Tibial nerve (tissue), 4 donors: ENCODE results near the gene SDC1. TPM values are rescaled to one million over a fixed set of nuclear protein-coding genes. Genes with fewer than 3 reads are reported as not detected.
A peak's percentile ranks its signal among the peaks of the same experiment; 100 is the strongest.

Experiments
- DNase-seq, 2 donors: peaks; one replicate each; pipeline ENCODE4 v3.0.0-alpha.2; 2019; ENCODE audit warnings: low spot score in 2 of 2
- H3K27ac ChIP-seq, 4 donors: fragments of 200-600 bp; sonication (generic) in 3 of 4; one replicate each; pipeline ENCODE4 v1.5.1; 2017 to 2019; ENCODE audit warnings: mild to moderate bottlenecking in 1 of 4
- H3K27me3 ChIP-seq, 2 donors: fragments of 200-600 bp; sonication (generic) in 1 of 2; one replicate each; pipeline versions ENCODE4 v1.5.1 to v1.6.0; 2017 to 2019
- H3K36me3 ChIP-seq, 3 donors: fragments of 200-600 bp; sonication (generic); one replicate each; pipeline ENCODE4 v1.5.1; 2018 to 2019
- H3K4me1 ChIP-seq, 4 donors: fragments of 200-600 bp; sonication (generic) in 3 of 4; one replicate each; pipeline ENCODE4 v1.5.1; 2017 to 2019
- H3K4me3 ChIP-seq, 4 donors: fragments of 200-600 bp; sonication (generic) in 3 of 4; one replicate each; pipeline ENCODE4 v1.5.1; 2017 to 2019; ENCODE audit warnings: mild to moderate bottlenecking in 1 of 4, moderate library complexity in 1 of 4
- H3K9me3 ChIP-seq, 4 donors: fragments of 200-600 bp; sonication (generic) in 3 of 4; one replicate each; pipeline ENCODE4 v1.5.1; 2017 to 2019
- EP300 ChIP-seq, 2 donors: sonication (generic); formaldehyde crosslinking; IDR thresholded peaks; one replicate each; pipeline ENCODE4 v1.6.1; 2017; ENCODE audit warnings: antibody characterized with exemption in 2 of 2, mild to moderate bottlenecking in 1 of 2
- POLR2A ChIP-seq, 2 donors: fragments of 450-650 bp; IDR thresholded peaks; one replicate each; pipeline ENCODE4 v1.6.1; 2017; ENCODE audit warnings: antibody characterized with exemption in 2 of 2, mild to moderate bottlenecking in 2 of 2, moderate library complexity in 2 of 2
- WGBS, 2 donors: methylation state at CpG; one replicate each; pipeline ENCODE4 v1.1.5; 2018; 5-methylcytosine and 5-hydroxymethylcytosine counted together
- total RNA-seq, 4 donors: library from RNA; depleted of rRNA; stranded (reverse); fragments of >200 nt; gene quantifications; one replicate each; pipeline ENCODE4 v1.1.0, GENCODE V29; 2016
- TF ChIP-seq, protein P1 (sequence below), 5 experiments: fragments of 200-600 bp in 3 of 5; fragments of 450-650 bp in 2 of 5; sonication (generic) in 3 of 5; IDR thresholded peaks; one replicate each; pipeline ENCODE4 v1.5.1; 2016 to 2019; ENCODE audit warnings: antibody characterized with exemption in 5 of 5, mild to moderate bottlenecking in 3 of 5, moderate library complexity in 2 of 5

SDC1 gene
- total RNA-seq, 4 donors from 2014 or later, result 0.78 to 2.8 (median 1.7) TPM

DNA sequence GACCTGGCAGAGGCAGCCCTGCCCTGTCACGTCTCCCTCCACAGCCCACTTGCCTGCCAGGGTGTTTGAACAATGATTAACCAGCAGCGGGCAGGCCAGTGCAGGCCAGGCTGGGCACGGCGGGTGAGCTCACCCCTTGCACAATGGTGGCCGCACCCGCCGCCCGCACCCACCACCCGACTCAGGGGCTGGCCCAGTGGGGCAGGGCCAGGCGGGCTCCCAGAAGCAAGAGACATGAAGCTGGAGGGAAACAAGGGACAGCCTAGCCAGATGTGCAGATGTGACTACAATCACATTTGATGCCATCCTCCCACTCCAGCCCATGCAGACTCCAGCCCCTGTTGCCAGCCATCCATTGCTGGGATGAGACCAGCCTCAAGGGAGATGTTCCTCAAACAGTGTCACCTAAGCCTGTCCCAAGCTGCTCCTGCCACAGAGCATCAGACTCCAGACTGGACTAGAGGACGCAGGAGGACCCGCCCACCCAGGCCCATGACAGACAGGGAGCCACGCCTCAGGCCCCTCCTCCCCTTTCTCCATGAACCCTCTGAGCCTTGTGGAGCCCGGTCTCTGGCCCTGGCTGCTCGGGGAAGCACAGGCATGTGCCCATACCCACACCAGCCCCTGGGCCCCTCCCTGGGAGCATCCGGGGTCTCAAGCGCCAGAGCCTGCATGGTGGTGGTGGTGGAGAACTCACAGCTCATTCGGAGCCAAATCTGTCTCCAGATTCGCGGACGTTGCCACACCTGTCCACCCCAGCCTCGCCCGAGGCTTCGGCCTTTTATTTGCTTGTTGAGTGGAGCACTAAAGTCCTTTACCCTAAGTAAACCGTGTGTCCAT lies 45.0 kb downstream of the SDC1 start:
- peak overlapping the region in 1 of 4 donors; percentile 62 for H3K27ac ChIP-seq
- no peaks in the 10 kb centered on the region for H3K9me3 ChIP-seq
- TF ChIP-seq, protein P1, sequence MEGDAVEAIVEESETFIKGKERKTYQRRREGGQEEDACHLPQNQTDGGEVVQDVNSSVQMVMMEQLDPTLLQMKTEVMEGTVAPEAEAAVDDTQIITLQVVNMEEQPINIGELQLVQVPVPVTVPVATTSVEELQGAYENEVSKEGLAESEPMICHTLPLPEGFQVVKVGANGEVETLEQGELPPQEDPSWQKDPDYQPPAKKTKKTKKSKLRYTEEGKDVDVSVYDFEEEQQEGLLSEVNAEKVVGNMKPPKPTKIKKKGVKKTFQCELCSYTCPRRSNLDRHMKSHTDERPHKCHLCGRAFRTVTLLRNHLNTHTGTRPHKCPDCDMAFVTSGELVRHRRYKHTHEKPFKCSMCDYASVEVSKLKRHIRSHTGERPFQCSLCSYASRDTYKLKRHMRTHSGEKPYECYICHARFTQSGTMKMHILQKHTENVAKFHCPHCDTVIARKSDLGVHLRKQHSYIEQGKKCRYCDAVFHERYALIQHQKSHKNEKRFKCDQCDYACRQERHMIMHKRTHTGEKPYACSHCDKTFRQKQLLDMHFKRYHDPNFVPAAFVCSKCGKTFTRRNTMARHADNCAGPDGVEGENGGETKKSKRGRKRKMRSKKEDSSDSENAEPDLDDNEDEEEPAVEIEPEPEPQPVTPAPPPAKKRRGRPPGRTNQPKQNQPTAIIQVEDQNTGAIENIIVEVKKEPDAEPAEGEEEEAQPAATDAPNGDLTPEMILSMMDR (IDR thresholded peaks at IDR 0.05), result no peak
- TF ChIP-seq POLR2A (IDR thresholded peaks at IDR 0.05) (no peak), EP300 (IDR thresholded peaks at IDR 0.05) (no peak)
- H3K4me3 ChIP-seq, result no peak overlapping the region
- H3K27me3 ChIP-seq, result no peaks in the 10 kb centered on the region
- no peaks in the 10 kb centered on the region for H3K4me1 ChIP-seq
- 78 to 83% methylated on average over 20 to 25 of the region's 25 CpGs for WGBS, 2 donors
- no peaks in the 10 kb centered on the region for H3K36me3 ChIP-seq
- DNase-seq, result no peak

GRCh38 chr2:20179466-20179754 lies 45.5 kb downstream of the SDC1 start:
- no peaks in the 10 kb centered on the region for H3K27me3 ChIP-seq
- DNase-seq, result no peak
- TF ChIP-seq POLR2A (IDR thresholded peaks at IDR 0.05) (no peak), EP300 (IDR thresholded peaks at IDR 0.05) (no peak)
- TF ChIP-seq, protein P1 (IDR thresholded peaks at IDR 0.05), result no peak
- no peak overlapping the region for H3K4me3 ChIP-seq
- H3K27ac ChIP-seq, result peak overlapping the region in 1 of 4 donors; percentile 26
- H3K9me3 ChIP-seq, result no peaks in the 10 kb centered on the region
- H3K36me3 ChIP-seq, result no peaks in the 10 kb centered on the region
- 86 to 92% methylated on average over 3 of the region's 3 CpGs for WGBS, 2 donors
- no peaks in the 10 kb centered on the region for H3K4me1 ChIP-seq

- DNase-seq, result no peak
- peak overlapping the region in 1 of 4 donors; percentile 26 for H3K27ac ChIP-seq
- H3K4me3 ChIP-seq, result no peak overlapping the region
- H3K9me3 ChIP-seq, result no peaks in the 10 kb centered on the region
- 81% methylated on average over 10 of the region's 10 CpGs for WGBS, 2 donors
- H3K4me1 ChIP-seq, result no peaks in the 10 kb centered on the region
- TF ChIP-seq, protein P1 (IDR thresholded peaks at IDR 0.05), result no peak
- TF ChIP-seq EP300 (IDR thresholded peaks at IDR 0.05) (no peak), POLR2A (IDR thresholded peaks at IDR 0.05) (no peak)
- H3K36me3 ChIP-seq, result no peaks in the 10 kb centered on the region
- no peaks in the 10 kb centered on the region for H3K27me3 ChIP-seq
Observed at GRCh38 chr2:20178666-20179465, 46.1 kb downstream of the SDC1 start.

DNA sequence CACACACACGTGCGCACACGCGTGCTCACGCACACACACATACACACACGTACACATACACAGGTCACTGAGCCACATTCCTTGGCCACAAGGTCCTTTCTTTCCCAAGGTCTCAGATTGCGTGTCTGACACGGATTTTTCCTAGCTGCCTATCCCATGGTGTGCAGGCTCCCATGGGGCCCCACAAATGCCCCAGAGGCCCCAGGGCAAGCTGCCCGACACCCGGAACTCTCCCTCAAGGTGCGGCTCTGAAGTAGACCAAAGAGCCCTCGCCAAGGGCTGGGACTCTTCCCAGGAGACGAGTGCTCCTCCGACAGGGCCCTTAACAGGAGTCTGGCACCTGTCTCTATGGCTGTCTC lies 46.7 kb downstream of the SDC1 start:
- Histone ChIP-seq H3K4me3 (no peak overlapping the region), H3K27me3 (no peaks in the 10 kb centered on the region), H3K9me3 (no peaks in the 10 kb centered on the region), H3K27ac (no peak overlapping the region), H3K4me1 (no peaks in the 10 kb centered on the region), H3K36me3 (no peaks in the 10 kb centered on the region)
- TF ChIP-seq, protein P1 (IDR thresholded peaks at IDR 0.05), result no peak
- no peak for TF ChIP-seq POLR2A (IDR thresholded peaks at IDR 0.05)
- no peak for TF ChIP-seq EP300 (IDR thresholded peaks at IDR 0.05)
- WGBS, 2 donors, result 86 to 91% methylated on average over 11 to 14 of the region's 14 CpGs
- DNase-seq, result no peak
